G401 (cell line): ENCODE data around the gene RAB10. TPM values are rescaled to one million over a fixed set of nuclear protein-coding genes. Genes with fewer than 3 reads are reported as not detected.

ENCODE experiments used
- DNase-seq: peaks from one replicate; pipeline ENCODE4 v3.0.0-alpha.2; 2015; ENCODE audit warnings: low spot score
- in situ Hi-C: cut with HindIII; loops from 2 replicates; pipeline ENCODE4 v1.10.0; 2016; ENCODE audit warnings: low sequenced_read_pairs, mixed read lengths
- total RNA-seq: library from RNA; depleted of rRNA; stranded (reverse); fragments of >200 nt; shearing (Covaris generic); gene quantifications from 2 replicates; pipeline ENCODE4 v1.2.3, GENCODE V29; 2014

Gene RAB10
- total RNA-seq, 1 experiment from 2014 or later: 116 TPM

DNA sequence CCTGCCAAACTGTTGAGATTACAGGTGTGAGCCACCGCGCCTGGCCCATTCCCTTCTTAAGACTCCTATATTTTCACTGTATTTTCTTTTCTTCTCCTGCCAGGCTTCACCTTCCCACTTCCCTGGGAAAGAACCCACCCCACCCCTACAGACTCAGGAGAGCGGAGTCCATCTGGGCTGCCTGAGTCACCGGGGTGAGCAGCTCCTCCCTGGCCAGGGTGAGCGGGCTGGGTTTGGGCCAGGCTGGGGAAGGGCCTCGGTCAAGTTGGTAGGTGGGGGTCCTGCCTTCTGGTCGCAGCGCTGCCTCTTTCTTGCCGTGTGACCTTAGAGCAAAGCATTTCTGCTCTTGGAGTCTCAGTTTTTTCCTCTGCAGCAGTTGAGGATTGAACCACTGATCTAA is 136.9 kb downstream of the RAB10 start:
- in situ Hi-C loops: no loop called here

DNA sequence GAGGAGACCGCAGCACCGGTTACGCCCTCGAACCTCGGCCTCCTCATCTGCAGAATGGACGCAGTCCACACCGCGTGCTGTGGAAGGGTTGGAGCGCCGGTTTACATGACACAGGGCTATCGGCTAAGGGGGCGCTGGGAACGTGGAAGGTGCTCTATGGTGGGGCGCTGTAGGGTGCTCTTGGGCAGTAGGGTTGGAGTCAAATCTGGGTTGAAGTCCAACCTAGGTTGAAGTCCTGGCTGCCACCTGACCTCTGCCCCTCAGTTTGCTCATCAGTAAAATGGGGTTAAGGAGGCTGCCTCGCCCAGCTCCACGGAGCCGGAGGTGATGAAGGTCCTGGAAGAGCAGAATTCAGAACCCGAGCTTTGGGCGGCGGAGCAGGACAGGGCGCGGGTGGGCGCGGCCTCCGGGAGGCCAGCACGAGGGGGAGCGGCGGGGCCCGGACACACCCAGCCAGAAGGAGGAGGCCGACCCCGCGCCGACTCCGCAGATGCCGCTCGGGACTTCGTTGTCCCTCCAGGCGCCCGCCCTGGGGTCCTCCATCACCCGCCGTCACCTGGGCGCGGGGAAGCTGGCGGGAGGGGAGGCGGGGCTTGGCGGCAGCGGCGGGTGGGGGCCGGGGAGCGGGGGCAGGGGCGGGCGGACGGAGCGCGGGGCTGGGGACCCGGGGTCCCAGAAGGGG is 138.4 kb downstream of the RAB10 start:
- no peak for DNase-seq
- in situ Hi-C loops: no loop called here

More for the DNA sequence above, 136.9 kb downstream of the RAB10 start:
- no peak for DNase-seq

DNA sequence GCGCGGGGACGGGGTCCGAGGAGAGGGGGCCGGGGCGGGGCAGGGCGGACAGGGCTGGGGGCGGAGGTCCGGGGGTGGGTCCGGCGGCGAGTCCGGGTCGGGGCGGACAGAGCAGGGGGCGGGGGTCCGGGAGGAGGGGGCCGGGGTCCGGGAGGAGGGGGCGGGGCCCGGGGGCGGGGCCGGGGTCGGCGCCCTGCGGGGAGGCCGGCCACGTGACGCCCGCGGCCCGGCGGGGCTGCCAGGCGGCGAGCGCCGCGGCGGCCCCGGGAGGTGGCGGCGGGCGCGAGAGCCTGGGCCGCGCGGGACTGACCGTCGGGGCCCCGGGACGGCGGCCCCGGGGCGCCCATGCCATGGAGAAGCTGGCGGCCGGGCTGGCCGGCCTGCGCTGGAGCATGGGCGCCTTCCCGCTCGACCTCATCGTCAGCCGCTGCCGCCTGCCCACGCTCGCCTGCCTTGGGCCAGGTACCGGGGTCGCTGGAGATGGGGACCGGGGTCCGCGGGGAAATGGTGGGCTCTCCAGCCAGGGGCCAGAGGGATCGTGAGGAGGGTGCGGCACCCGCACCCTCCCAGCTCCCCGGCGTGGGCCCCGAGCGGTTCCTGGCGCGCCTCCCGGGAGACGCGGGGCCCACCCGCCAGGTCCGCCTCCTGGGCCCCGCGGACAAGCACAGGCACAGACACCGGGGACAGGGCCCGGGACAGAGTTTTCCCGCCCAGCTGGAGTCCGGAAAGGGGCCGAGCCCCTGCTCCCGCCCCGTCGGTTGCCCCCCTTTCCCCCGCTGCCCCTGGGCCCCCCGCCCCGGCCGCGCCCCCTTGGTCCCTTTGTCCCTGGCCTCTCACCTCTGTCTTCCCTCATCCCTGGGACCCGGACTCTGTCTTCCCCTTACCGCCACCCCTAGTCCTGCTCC is 139.2 kb downstream of the RAB10 start, which contains the start of gene GAREM2:
GAREM2 (plus strand) TSS at position 218 of the 905 bp plus-strand sequence; CDS start at position 351, 133 bp downstream.
- no peak for DNase-seq
- in situ Hi-C loops: no loop called here

DNA sequence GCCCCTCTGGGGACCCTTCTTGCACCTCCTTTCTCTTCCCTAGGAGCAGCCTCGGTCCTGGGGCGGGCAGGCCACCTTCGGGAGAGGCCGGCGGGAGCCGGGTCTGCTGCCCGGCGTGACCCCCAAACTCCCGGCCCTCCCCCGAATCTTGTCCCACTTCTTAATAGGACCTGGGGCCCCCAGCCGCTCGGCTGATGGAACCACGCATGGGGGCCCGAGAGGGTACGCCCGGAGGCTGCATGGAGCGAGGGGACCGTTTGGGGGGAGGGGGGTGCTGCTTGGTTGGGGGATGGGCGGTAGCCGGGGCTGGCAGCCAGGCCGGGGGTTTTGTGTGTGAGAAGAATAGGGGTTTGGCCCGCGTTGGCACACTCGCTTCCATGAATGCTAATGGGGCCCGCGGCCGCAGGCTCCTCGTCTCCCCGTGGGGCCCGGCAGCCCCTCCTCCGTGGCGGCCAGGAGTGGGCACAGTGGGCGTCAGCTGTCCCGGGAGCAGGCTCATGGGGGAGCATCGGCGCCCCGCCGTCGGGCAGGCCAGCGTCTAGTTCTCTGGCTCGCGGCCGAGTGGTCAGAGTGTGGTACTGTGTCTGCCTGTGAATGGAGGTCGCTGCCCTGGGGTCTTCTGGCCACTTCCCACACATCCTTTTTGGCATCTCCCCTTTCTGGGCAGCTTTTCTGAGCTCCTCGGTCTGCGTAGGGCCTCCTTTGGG is 140.0 kb downstream of the RAB10 start:
- in situ Hi-C loops: no loop called here
- no peak for DNase-seq

DNA sequence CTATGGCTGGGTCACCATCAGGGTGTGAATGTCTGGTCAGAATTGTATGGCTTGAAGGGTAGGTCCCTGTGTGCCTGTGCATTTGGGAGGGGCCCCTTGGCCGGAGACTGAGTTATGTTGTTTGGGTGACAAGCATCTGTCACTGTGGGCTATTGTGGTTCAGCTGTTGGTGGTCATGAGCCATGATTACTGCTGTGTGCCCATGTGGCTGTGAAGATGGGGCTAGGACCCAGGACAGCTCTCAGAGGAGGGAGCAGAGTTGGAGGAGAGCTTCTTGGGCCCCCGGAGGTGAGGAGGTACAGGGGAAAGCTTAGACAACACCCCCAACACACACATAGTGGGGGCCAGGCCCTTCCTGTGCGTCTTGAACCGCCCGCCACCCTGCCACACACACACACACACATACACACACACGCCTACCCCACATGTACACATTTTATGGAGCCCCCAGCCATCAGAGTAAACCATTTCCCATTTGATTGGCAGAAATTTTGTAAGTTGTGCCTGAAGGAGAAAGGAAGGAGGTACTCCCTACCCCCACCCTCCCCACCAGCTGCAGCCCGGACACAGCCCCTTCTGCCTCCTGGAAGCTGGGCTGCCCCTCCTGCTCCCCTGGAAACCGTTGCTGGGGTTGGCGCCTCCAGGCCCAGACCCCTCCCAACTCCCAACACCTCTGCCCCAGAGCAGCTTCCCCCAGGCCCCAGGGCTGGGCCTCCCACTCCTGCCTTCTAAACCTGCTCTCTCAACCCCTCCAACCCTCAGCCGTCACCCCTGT is 141.0 kb downstream of the RAB10 start:
- in situ Hi-C loops: no loop called here
- no peak for DNase-seq

DNA sequence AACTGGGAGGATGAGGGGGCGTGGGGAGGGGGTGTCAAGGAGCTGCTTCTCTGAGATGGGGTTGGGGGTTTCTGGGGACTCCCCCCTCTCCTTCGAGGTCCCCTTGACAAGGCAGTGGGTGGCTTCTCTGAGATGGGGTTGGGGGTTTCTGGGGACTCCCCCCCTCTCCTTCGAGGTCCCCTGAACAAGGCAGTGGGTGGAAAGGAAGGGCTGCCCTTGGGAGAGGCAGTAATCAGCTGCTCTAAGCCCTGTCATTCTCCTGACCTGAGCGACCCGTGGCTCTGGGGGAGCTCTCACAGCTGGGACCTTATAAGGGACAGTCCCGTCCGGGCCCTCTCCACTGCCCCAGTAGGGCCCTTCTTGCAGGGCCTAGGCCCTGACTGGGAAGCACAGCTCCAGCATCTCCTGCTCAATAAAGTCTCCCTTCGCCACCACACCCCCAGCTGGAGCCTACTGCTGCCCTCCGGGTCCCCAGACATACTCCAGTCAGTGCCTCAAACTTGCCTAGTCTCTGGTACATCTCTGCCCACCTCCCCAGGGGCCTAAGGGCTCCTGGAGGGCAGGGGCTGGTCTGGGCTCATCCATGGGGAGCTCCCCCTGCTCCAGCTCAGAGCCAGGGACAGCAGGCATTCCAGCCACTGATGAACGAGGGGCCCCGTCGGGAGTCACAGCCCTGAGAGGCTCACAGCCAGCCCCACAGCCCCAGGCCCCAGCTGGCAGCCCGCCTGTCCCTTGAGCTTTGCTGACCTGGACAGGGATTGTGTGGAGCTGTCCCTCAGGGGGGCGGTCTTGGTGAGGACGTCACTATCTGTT is 141.8 kb downstream of the RAB10 start:
- in situ Hi-C loops: no loop called here
- DNase-seq: no peak

DNA sequence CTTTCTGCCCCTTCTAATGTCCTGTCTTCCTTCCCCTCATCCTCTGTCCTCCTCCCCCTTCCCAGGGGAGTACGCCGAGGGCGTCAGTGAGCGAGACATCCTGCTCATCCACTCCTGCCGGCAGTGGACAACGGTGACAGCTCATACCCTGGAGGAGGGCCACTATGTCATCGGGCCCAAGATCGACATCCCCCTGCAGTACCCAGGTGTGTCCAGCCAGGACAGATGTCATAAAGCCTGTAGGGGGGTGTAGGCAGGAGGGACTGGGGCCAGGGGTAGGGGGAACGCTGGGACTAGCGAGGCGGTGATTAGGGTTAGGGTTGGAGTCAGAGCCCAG is 142.4 kb downstream of the RAB10 start:
- in situ Hi-C loops: no loop called here
- no peak for DNase-seq

DNA sequence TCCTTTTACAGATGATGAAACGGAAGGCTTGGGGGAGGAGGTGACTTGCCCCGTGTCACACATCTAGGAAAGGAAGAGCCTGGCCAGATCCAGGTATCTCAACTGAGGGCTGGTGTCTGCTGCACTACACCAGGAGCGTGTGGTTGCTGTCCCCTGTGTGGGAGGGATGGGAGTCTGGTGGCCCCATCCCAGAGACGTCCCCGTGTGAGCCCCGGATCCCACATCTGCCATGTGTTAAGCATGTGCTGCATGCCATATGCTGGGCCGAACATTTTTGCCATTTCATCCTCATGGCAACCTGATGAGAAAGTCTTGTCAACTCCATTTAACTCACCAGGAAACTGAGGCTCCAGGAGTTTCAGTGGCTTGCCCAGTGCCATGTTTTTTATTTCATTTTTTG is 143.2 kb downstream of the RAB10 start:
- in situ Hi-C loops: no loop called here
- DNase-seq: no peak

DNA sequence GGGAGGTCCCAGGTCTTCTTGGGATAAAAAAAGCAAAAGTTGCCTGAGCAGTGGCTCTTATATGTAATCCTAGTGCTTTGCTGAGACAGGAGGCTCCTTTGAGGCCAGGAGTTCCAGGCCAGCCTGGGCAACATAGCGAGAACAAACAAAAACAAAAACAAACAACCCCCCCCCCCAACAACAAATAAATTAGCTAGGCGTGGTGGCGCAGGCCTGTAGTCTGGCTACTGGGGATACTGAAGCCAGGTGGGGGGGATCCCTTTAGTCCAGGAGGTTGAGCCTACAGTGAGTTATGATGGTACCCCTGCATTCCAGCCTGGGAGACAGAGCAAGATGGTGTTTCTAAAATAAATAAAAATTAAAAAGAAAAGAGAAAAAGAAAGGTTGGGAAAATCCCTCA is 144.4 kb downstream of the RAB10 start:
- in situ Hi-C loops: no loop called here
- no peak for DNase-seq

DNA sequence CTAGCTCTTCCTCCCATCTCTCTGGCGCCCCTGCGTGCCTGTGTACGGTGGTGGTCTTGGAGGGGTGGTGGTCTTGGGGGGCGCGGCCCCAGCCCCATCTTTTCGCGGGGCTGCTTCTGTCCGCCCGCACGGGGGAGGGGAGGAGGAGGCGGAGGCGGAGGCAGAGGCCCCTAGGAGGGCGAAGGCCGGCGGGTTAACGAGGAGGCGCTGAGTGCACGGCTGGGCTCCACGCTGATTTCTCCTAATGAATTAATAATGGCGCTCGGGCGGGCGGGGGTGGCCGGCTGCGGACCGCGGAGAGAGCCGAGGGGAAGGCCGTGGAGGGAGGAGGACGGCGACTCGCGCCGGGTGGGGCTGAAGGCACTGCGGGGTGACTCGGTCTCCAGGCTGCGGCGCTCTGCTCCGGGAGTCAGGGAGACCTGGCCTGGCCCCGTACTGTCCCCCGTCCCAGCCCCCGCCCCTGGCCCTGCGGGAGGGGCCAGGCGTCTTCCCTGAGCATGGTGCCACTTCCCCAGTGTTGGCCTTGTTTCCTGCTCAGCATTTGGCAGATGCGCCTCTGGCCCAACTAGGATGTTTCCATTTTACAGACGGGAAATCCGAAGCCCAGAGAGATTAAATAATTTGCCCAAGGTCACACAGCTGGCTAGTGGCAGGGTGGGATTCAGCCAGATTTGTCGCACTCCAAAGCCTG is 145.0 kb downstream of the RAB10 start:
- in situ Hi-C loops: no loop called here
- peak; percentile 53 for DNase-seq

DNA sequence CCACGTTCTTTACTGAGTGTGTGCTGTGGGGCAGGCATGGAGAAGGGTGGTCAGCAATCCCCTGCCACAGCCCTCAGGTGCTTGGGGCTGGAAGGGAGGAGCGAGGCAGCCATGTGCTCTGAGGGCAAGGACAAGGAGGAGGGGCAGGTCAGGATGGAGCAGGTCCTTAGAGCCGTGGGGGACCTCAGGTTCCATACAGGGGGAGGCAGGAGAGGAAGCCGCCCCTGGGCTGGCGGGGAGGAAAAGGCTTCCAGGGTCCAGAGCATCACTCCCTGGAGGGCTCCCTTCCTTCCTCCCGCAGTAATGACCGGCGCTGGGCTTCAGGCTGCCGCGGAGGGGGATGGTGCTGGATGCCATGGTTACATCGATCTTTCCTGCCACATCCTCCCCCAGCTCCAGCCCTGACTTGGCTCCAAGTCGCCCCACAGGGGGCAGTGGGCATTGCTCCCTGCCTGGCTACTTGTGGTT is 145.6 kb downstream of the RAB10 start:
- peak; percentile 24 for DNase-seq
- in situ Hi-C loops: no loop called here

DNA sequence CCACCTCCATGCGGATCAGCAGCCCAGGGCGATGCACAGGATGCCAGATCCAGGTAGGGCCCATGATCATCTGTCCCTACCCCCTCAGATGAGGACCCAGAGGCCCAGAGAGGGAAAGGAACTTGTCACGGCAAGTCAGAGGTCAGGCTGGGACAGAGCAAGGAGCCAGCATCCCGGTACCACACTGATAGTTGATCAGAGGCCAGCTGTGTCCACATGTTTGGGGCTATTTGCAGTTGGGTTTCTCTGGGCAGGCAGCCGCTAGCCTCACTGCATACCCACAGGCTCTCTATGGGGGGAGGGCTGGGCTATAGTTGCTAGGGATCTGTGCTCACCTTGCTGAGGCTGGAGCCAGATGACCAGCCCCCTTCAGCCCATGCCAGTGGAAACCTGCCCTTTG is 148.6 kb downstream of the RAB10 start:
- no peak for DNase-seq
- in situ Hi-C loops: no loop called here

DNA sequence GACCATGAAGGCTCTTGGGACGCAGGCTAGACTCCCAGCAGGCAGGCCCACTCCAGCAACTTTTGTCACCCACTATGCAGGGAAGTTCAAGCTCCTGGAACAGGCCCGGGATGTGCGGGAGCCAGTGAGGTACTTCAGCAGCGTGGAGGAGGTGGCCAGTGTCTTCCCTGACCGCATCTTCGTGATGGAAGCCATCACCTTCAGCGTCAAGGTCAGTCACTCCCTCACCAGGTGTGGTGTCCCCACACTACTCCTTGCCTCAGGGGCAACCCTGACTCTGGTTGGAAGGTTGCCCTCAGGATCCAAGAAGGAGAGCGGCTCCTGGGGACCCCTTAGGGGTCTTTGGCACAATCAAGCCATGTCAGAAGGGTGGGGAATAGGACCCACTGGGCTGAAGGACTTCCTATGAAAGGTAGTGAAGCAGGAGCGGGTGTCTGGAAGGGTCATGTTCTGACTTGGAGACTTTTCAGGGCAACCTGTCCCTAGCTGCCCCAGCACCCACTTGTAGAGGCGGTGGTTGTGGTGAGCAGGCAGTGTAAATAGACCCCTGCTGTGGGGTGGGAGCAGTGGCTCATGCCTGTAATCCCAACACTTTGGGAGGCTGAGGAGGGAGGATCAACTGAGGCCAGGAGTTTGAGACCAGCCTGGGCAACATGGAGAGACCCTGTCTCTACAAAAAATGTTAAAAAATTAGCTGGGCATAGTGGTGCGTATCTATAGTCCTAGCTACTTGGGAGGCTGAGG is 149.2 kb downstream of the RAB10 start:
- in situ Hi-C loops: no loop called here
- DNase-seq: no peak

DNA sequence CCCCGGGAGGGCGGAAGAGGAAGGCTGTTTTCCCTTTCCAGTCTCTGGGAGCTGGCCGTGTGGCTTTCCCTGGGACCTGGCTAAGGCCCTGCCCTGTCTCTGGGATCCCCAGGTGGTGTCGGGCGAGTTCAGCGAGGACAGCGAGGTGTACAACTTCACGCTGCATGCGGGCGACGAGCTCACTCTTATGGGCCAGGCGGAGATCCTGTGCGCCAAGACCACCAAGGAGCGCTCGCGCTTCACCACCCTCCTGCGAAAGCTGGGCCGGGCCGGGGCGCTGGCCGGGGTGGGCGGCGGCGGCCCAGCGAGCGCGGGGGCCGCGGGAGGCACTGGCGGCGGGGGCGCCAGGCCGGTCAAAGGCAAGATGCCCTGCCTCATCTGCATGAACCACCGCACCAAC is 150.2 kb downstream of the RAB10 start:
- in situ Hi-C loops: no loop called here
- DNase-seq: no peak

DNA sequence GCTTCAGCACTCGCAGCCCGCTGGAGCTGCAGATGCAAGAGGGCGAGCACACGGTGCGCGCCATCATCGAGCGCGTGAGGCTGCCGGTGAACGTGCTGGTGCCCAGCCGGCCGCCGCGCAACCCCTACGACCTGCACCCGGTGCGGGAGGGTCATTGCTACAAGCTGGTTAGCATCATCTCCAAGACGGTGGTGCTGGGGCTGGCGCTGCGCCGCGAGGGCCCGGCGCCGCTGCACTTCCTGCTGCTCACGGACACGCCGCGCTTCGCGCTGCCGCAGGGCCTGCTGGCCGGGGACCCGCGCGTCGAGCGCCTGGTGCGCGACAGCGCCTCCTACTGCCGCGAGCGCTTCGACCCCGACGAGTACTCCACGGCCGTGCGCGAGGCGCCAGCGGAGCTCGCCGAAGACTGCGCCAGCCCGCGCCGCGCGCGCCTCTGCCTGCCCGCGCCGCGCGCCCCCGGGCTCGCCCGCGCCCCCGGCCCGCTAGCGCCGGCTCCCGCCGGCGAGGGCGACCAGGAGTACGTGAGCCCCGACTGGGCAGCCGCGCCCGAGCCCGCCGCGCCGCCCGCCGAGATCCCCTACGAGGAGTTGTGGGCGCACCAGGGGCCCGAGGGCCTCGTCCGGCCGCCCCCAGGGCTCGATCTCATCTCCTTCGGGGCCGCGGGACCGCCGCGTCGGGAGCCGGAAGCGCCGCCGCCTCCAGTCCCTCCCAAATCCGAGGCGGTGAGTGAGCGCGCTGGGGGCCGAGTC is 150.8 kb downstream of the RAB10 start:
- no peak for DNase-seq
- in situ Hi-C loops: no loop called here

DNA sequence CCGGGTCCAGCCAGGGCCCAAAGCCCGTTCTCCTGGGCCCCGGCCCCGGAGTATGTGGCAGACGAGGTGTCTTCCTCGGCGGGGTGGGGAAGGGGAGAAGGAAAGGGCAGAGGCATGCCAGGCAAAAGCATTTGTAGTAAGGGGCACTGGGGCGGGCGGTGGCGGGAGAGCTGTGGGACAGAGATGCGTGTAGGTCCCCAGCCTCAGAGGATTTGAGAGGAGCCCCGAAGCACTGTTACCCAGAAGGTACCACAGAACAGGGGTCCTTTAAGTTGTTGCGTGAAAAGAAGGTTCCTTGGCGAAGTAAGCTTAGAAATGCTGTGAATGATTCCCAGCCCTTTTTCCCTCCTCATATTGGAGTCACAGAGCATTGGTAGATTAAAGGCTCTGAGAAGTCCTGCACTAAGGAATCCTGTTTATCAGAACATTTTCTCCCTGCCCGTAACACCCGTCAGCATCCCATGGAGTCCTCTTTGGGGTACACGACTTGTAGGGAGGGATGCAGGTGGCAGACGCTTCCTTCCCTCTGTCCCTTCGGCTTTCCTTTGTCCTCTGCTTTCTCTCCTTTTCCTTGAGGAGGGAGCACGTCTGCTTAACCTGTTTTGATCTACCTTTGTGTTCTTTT is 151.5 kb downstream of the RAB10 start:
- in situ Hi-C loops: no loop called here
- no peak for DNase-seq
